MM.1S (cell line): ENCODE measurements around the gene SLIT1.

Experiments
- DNase-seq: peaks from one replicate; pipeline ENCODE4 v3.0.0-alpha.2; 2015
- H2AFZ ChIP-seq: fragments of 300-600 bp; sonication (generic); 2 replicates; pipeline ENCODE4 v1.6.0; 2016; ENCODE audit warnings: antibody characterized with exemption, low read length
- H3F3A ChIP-seq: fragments of 300-600 bp; sonication (generic); 2 replicates; pipeline ENCODE4 v1.6.1; 2016; ENCODE audit warnings: mild to moderate bottlenecking, antibody characterized with exemption, low read length, moderate library complexity, mixed read lengths; ENCODE audit not compliant: insufficient read depth
- H3K27ac ChIP-seq: fragments of 300-600 bp; sonication (generic); 2 replicates; pipeline ENCODE4 v1.5.1; 2016; ENCODE audit warnings: mild to moderate bottlenecking, low read length
- H3K27me3 ChIP-seq: fragments of 300-600 bp; sonication (generic); replicated peaks from 2 replicates; pipeline ENCODE4 v1.6.0; 2016; ENCODE audit warnings: low read length; ENCODE audit not compliant: insufficient read depth
- H3K36me3 ChIP-seq: fragments of 300-600 bp; sonication (generic); replicated peaks from 2 replicates; pipeline ENCODE4 v1.6.1; 2016; ENCODE audit warnings: mild to moderate bottlenecking, low read length, mixed read lengths; ENCODE audit not compliant: insufficient read depth
- H3K4me1 ChIP-seq: fragments of 300-600 bp; sonication (generic); 2 replicates; pipeline ENCODE4 v1.6.1; 2016; ENCODE audit warnings: low read length, mixed read lengths
- H3K4me2 ChIP-seq: fragments of 300-600 bp; sonication (generic); 2 replicates; pipeline ENCODE4 v1.6.0; 2016; ENCODE audit warnings: low read depth, low read length
- H3K4me3 ChIP-seq: fragments of 300-600 bp; sonication (generic); 2 replicates; pipeline ENCODE4 v1.5.1; 2016; ENCODE audit warnings: low read length, mixed read lengths
- H3K79me2 ChIP-seq: fragments of 300-600 bp; sonication (generic); 2 replicates; pipeline ENCODE4 v1.6.1; 2016; ENCODE audit warnings: mixed run types, low read length, mixed read lengths
- H3K9ac ChIP-seq: fragments of 300-600 bp; sonication (generic); 2 replicates; pipeline ENCODE4 v1.6.1; 2016; ENCODE audit warnings: low read length, mixed read lengths
- H3K9me2 ChIP-seq: fragments of 300-600 bp; sonication (generic); replicated peaks from 2 replicates; pipeline ENCODE4 v1.6.1; 2016; ENCODE audit warnings: mild to moderate bottlenecking, low read length, mixed read lengths; ENCODE audit not compliant: insufficient read depth
- H3K9me3 ChIP-seq: fragments of 300-600 bp; sonication (generic); replicated peaks from 2 replicates; pipeline ENCODE4 v1.6.1; 2016; ENCODE audit warnings: mild to moderate bottlenecking, low read length, mixed read lengths; ENCODE audit not compliant: insufficient read depth
- H4K20me1 ChIP-seq: fragments of 300-600 bp; sonication (generic); 2 replicates; pipeline ENCODE4 v1.6.1; 2016; ENCODE audit warnings: mild to moderate bottlenecking, low read length, moderate library complexity, mixed read lengths; ENCODE audit not compliant: insufficient read depth
- CTCF ChIP-seq: fragments of 300-600 bp; sonication (generic); IDR thresholded peaks from 2 replicates; pipeline ENCODE4 v1.5.1; 2016; ENCODE audit warnings: antibody characterized with exemption, low read length, mixed read lengths
- EZH2 ChIP-seq: fragments of 300-600 bp; sonication (generic); optimal IDR thresholded peaks from 2 replicates; pipeline ENCODE3; 2017; ENCODE audit warnings: low read depth, mild to moderate bottlenecking, antibody characterized with exemption, low read length, mixed read lengths
- EZH2phosphoT487 ChIP-seq: fragments of 300-600 bp; sonication (generic); IDR thresholded peaks from 2 replicates; pipeline ENCODE4 v1.6.1; 2018; ENCODE audit warnings: antibody characterized with exemption, low read length

The SLIT1 gene

GRCh38 chr10:97185326-97186058 lies at the start of gene SLIT1:
TSS of gene SLIT1 (minus strand) at chr10:97185959. CDS start at chr10:97185674, 285 bp downstream.
- Histone ChIP-seq H3K9me2 (no peaks in the 10 kb centered on the region), H3K9me3 (no peaks in the 10 kb centered on the region), H3K9ac (no peak within 1 kb of the TSS), H3K4me2 (no peak within 1 kb of the TSS), H3K79me2 (no peaks in the 10 kb centered on the region), H3K4me3 (no peak within 1 kb of the TSS), H3K27me3 (peaks cover 37% of the 10 kb centered on the region), H2AFZ (no peak within 1 kb of the TSS), H3K27ac (no peak within 1 kb of the TSS), H3K36me3 (no peaks in the 10 kb centered on the region), H3K4me1 (no peaks in the 10 kb centered on the region), H4K20me1 (no peaks in the 10 kb centered on the region), H3F3A (no peaks in the 10 kb centered on the region)
- no peak for TF ChIP-seq EZH2
- TF ChIP-seq EZH2phosphoT487: no peak
- TF ChIP-seq CTCF: no peak
- no peak for DNase-seq

GRCh38 chr10:97235353-97235752 lies 49.6 kb upstream of the SLIT1 start:
- H3K4me1 ChIP-seq: no peaks in the 10 kb centered on the region
- no peak overlapping the region for H3K4me2 ChIP-seq
- H3K27ac ChIP-seq: no peak overlapping the region
- H3K9ac ChIP-seq: no peak overlapping the region
- no peaks in the 10 kb centered on the region for H4K20me1 ChIP-seq
- H3K4me3 ChIP-seq: no peak overlapping the region
- TF ChIP-seq EZH2 (no peak), EZH2phosphoT487 (no peak), CTCF (no peak)
- no peaks in the 10 kb centered on the region for H3K27me3 ChIP-seq
- no peaks in the 10 kb centered on the region for H3K9me3 ChIP-seq
- DNase-seq: no peak
- H3K79me2 ChIP-seq: no peaks in the 10 kb centered on the region
- H3K36me3 ChIP-seq: no peaks in the 10 kb centered on the region
- no peaks in the 10 kb centered on the region for H3K9me2 ChIP-seq
- no peaks in the 10 kb centered on the region for H3F3A ChIP-seq
- H2AFZ ChIP-seq: no peak overlapping the region

GRCh38 chr10:97234400-97234799 lies 48.6 kb upstream of the SLIT1 start:
- H2AFZ ChIP-seq: no peak overlapping the region
- H3K36me3 ChIP-seq: no peaks in the 10 kb centered on the region
- peak; percentile 49 for TF ChIP-seq CTCF
- no peak for TF ChIP-seq EZH2phosphoT487
- TF ChIP-seq EZH2: no peak
- no peak overlapping the region for H3K9ac ChIP-seq
- H3K4me1 ChIP-seq: no peaks in the 10 kb centered on the region
- H3F3A ChIP-seq: no peaks in the 10 kb centered on the region
- no peak overlapping the region for H3K4me2 ChIP-seq
- DNase-seq: peak; percentile 32
- H3K27me3 ChIP-seq: no peaks in the 10 kb centered on the region
- H3K9me2 ChIP-seq: no peaks in the 10 kb centered on the region
- H3K9me3 ChIP-seq: no peaks in the 10 kb centered on the region
- no peaks in the 10 kb centered on the region for H4K20me1 ChIP-seq
- H3K27ac ChIP-seq: no peak overlapping the region
- no peaks in the 10 kb centered on the region for H3K79me2 ChIP-seq
- H3K4me3 ChIP-seq: no peak overlapping the region
